K562 (cell line): ENCODE results near the gene ENO3. TPM values are rescaled to one million over a fixed set of nuclear protein-coding genes. Genes with fewer than 3 reads are reported as not detected.

Experiments used
- E2F5 ChIP-seq: sonication (generic); formaldehyde crosslinking; IDR thresholded peaks from 2 replicates; pipeline ENCODE4 v1.8.0; 2022; ENCODE audit warnings: mild to moderate bottlenecking, missing genetic modification reagents
- FOSL1 ChIP-seq: fragments of 200-800 bp; sonication (Bioruptor generic); conservative IDR thresholded peaks from 2 replicates; pipeline ENCODE4 v1.6.1; 2016; ENCODE audit warnings: missing genetic modification characterization, missing compliant biosample characterization
- FOXP1 ChIP-seq: sonication (generic); formaldehyde crosslinking; IDR thresholded peaks from 2 replicates; pipeline ENCODE4 v1.8.0; 2022; ENCODE audit warnings: mild to moderate bottlenecking, missing genetic modification reagents
- HIVEP1 ChIP-seq: fragments of 250-450 bp; sonication (Bioruptor Pico); IDR thresholded peaks from 2 replicates; pipeline ENCODE4 v1.4.0; 2020; ENCODE audit warnings: mild to moderate bottlenecking
- MAX ChIP-seq: sonication (generic); formaldehyde crosslinking; IDR thresholded peaks from 2 replicates; pipeline ENCODE4 v1.9.0; 2022; ENCODE audit warnings: mild to moderate bottlenecking, missing genetic modification reagents
- MAZ ChIP-seq, 2 experiments: fragments of 450-650 bp in 1 of 2; sonication (generic) in 1 of 2; formaldehyde crosslinking; IDR thresholded peaks in 1 of 2; conservative IDR thresholded peaks in 1 of 2; 2 replicates each; pipeline versions ENCODE4 v1.4.0 to v1.5.0; 2020; ENCODE audit warnings: mild to moderate bottlenecking in 1 of 2, missing genetic modification reagents in 1 of 2
- MCM7 ChIP-seq, 2 experiments: fragments of 450-650 bp; IDR thresholded peaks; 2 replicates each; pipeline ENCODE4 v1.6.1; 2016 to 2018
- POLR2AphosphoS5 ChIP-seq: IDR thresholded peaks from 2 replicates; pipeline ENCODE4 v1.6.1; 2011; ENCODE audit warnings: mild to moderate bottlenecking, low read depth, low read length, moderate library complexity; ENCODE audit not compliant: control insufficient read depth, insufficient read depth
- RBBP5 ChIP-seq: fragments of 200-600 bp; sonication (generic); IDR thresholded peaks from 2 replicates; pipeline ENCODE4 v1.6.1; 2012; ENCODE audit warnings: borderline replicate concordance, mild to moderate bottlenecking, low read length, control low read depth, inconsistent platforms; ENCODE audit not compliant: insufficient read depth, poor library complexity, severe bottlenecking
- RBM17 ChIP-seq: fragments of 200-400 bp; formaldehyde crosslinking; IDR thresholded peaks from 2 replicates; pipeline ENCODE4 v1.6.1; 2017; ENCODE audit warnings: low read depth, mild to moderate bottlenecking, low read length, borderline replicate concordance
- RBM25 ChIP-seq: fragments of 200-400 bp; formaldehyde crosslinking; IDR thresholded peaks from 2 replicates; pipeline ENCODE4 v1.6.1; 2018; ENCODE audit warnings: low read length, low read depth, moderate library complexity; ENCODE audit not compliant: severe bottlenecking
- RNF2 ChIP-seq: sonication (generic); IDR thresholded peaks from 2 replicates; pipeline ENCODE4 v1.6.1; 2016
- RNF219 ChIP-seq: fragments of 250-450 bp; sonication (Bioruptor Pico); IDR thresholded peaks from 2 replicates; pipeline ENCODE4 v1.5.0; 2022; ENCODE audit warnings: mild to moderate bottlenecking
- RUNX1 ChIP-seq: sonication (generic); IDR thresholded peaks from 2 replicates; pipeline ENCODE4 v1.6.1; 2016; ENCODE audit warnings: antibody characterized with exemption, low read depth
- SP1 ChIP-seq: sonication (generic); formaldehyde crosslinking; IDR thresholded peaks from 2 replicates; pipeline ENCODE4 v1.8.1; 2022; ENCODE audit warnings: mild to moderate bottlenecking, missing genetic modification reagents
- ZBTB17 ChIP-seq: fragments of 450-650 bp; formaldehyde crosslinking; IDR thresholded peaks from 2 replicates; pipeline ENCODE4 v1.4.0; 2020; ENCODE audit warnings: mild to moderate bottlenecking
- ZNF12 ChIP-seq: sonication (generic); formaldehyde crosslinking; IDR thresholded peaks from 2 replicates; pipeline ENCODE4 v1.4.0; 2020; ENCODE audit warnings: mild to moderate bottlenecking, missing genetic modification reagents
- ZNF431 ChIP-seq: sonication (generic); formaldehyde crosslinking; IDR thresholded peaks from 2 replicates; pipeline ENCODE4 v1.8.0; 2022; ENCODE audit warnings: mild to moderate bottlenecking, missing genetic modification reagents
- ZNF436 ChIP-seq: fragments of 250-450, 450-650 bp; sonication (Bioruptor Pico); formaldehyde crosslinking; IDR thresholded peaks from 2 replicates; pipeline ENCODE4 v1.7.0; 2020; ENCODE audit warnings: mild to moderate bottlenecking
- ZNF57 ChIP-seq: fragments of 450-650 bp; formaldehyde crosslinking; IDR thresholded peaks from 2 replicates; pipeline ENCODE4 v1.4.0; 2020; ENCODE audit warnings: mild to moderate bottlenecking, moderate library complexity
- polyA plus RNA-seq, 8 experiments: library from polyadenylated mRNA; depleted of rRNA in 4 of 8; stranded (reverse) in 5 of 8; unstranded in 3 of 8; fragments of >200 nt; fragmentation: Nextera tagmentation in 2 of 8; fragmentation: Illumina TruSeq in 1 of 8; extraction: Ambion mirVana in 2 of 8; extraction: Trizol in 1 of 8; gene quantifications; 2 replicates each; pipeline versions ENCODE4 v1.2.1 to v1.2.3, GENCODE V29; 2011 to 2014; ENCODE audit warnings: inconsistent platforms in 1 of 8, missing spikeins in 1 of 8
- total RNA-seq, 7 experiments: library from RNA; depleted of rRNA in 6 of 7; stranded (reverse); fragments of >200 nt in 6 of 7; fragmentation: Illumina TruSeq in 2 of 7; extraction: Trizol in 2 of 7; gene quantifications; 2 replicates each; pipeline versions ENCODE4 v1.2.1 to v1.2.3, GENCODE V29; 2011 to 2021; ENCODE audit warnings: low replicate concordance in 1 of 7
- TF ChIP-seq, protein P1 (sequence below): fragments of 250-450 bp; sonication (Bioruptor Pico); IDR thresholded peaks from 2 replicates; pipeline ENCODE4 v1.8.0; 2022; ENCODE audit warnings: moderate library complexity, mild to moderate bottlenecking, inconsistent platforms
- TF ChIP-seq, protein P2 (sequence below): sonication (generic); formaldehyde crosslinking; IDR thresholded peaks from 2 replicates; pipeline ENCODE4 v1.8.0; 2022; ENCODE audit warnings: mild to moderate bottlenecking, missing genetic modification reagents
- TF ChIP-seq, protein P3 (sequence below): fragments of 450-650 bp; IDR thresholded peaks from 2 replicates; pipeline ENCODE4 v1.7.0; 2016; ENCODE audit warnings: borderline replicate concordance

The ENO3 gene
- total and polyA plus RNA-seq, 9 of the 15 experiments (the other 6 are each of a cell fraction or from before 2014, with no cell fraction given), result 5.7 to 17.2 (median 9.9) TPM

DNA sequence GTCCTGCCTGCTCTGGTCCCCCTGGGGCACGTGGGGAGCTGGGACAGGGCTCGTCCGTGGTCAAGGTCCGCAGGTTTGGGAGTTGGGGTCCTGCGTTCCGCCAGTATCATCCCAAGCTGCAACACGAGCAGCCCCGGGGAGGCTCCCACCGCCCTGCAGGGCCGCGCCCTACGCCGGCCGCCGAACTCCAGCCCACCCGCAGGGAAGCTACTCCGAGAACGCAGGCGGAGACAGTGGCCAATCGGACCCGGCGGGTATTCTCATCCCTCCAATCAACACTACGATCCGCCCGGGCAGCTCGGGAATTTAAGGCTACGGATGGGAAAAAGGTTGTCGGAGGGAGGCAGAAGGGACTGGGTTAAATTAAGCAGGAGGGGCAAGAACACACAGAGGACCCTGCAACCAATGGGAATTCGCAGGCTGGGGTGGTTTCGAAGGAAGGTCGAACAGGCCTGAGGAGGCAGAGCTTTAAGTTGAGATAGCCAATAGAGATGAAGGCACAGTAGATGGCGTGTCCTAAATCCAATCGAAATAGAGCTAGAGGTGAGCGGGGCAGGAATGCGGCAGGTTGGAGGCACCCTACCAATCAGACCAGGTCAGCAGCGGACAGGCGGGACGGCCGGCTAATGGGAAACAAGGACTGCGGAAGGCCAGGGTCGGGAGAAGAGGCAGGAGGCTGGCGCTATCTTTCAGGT lies 16.1 kb downstream of the ENO3 start (continued):
- TF ChIP-seq ZNF436 (no peak), ZBTB17 (CRISPR knock-in tag) (0 out of 2 replicates have a peak, but pooled peaks have one; percentile 60), ZNF431 (0 out of 2 replicates have a peak, but pooled peaks have one; percentile 27), ZNF57 (CRISPR knock-in tag) (no peak), MCM7 (IDR thresholded peaks at IDR 0.05) (no peak), FOXP1 (CRISPR knock-in tag) (no peak), FOSL1 (tag) (no peak), RBM25 (peak; percentile 95), RBBP5 (peak; percentile 32), RNF2 (peak; percentile 33; the same call in 1 of the 2 replicates), MAX (peak; percentile 80), E2F5 (CRISPR knock-in tag) (no peak), POLR2AphosphoS5 (no peak), SP1 (CRISPR knock-in tag) (peak; percentile 69), RNF219 (CRISPR knock-in tag) (no peak), RBM17 (no peak), ZNF12 (CRISPR knock-in tag) (no peak), RUNX1 (no peak), HIVEP1 (CRISPR knock-in tag) (no peak), MAZ (CRISPR knock-in tag; conservative IDR thresholded peaks at IDR 0.05 in 1 of 2, IDR thresholded peaks at IDR 0.05 in 1 of 2) (peak; percentile 11 to 43; a peak in 1 of 4 replicates)
- TF ChIP-seq, protein P1, sequence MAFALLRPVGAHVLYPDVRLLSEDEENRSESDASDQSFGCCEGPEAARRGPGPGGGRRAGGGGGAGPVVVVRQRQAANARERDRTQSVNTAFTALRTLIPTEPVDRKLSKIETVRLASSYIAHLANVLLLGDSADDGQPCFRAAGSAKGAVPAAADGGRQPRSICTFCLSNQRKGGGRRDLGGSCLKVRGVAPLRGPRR (CRISPR knock-in tag), result no peak
- TF ChIP-seq, protein P2, sequence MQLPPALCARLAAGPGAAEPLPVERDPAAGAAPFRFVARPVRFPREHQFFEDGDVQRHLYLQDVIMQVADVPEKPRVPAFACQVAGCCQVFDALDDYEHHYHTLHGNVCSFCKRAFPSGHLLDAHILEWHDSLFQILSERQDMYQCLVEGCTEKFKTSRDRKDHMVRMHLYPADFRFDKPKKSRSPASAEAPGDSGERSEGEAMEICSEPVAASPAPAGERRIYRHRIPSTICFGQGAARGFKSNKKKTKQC (CRISPR knock-in tag), result peak; percentile 49; the same call in 1 of the 2 replicates
- TF ChIP-seq, protein P3, sequence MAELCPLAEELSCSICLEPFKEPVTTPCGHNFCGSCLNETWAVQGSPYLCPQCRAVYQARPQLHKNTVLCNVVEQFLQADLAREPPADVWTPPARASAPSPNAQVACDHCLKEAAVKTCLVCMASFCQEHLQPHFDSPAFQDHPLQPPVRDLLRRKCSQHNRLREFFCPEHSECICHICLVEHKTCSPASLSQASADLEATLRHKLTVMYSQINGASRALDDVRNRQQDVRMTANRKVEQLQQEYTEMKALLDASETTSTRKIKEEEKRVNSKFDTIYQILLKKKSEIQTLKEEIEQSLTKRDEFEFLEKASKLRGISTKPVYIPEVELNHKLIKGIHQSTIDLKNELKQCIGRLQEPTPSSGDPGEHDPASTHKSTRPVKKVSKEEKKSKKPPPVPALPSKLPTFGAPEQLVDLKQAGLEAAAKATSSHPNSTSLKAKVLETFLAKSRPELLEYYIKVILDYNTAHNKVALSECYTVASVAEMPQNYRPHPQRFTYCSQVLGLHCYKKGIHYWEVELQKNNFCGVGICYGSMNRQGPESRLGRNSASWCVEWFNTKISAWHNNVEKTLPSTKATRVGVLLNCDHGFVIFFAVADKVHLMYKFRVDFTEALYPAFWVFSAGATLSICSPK, result no peak
